HepG2 (cell line): ENCODE data around the gene BGN. TPM values are rescaled to one million over a fixed set of nuclear protein-coding genes. Genes with fewer than 3 reads are reported as not detected.

ENCODE experiments used
- ATAC-seq: fragments of 200-7000 bp; cut with Tn5 transposase; 3 replicates; pipeline ENCODE4 v1.9.1; 2020; ENCODE audit warnings: mild to moderate bottlenecking, moderate library complexity
- BruUV-seq: library from RNA; stranded (reverse); fragments of 400-500 nt; replicated peaks from 2 replicates; lab custom pipeline; 2021; lab: Mats Ljungman, UMichigan
- CTCF ChIA-PET: fragments of 300-600 bp; formaldehyde crosslinking; extraction: SDS; loops from one replicate; lab custom pipeline; 2021; ENCODE audit warnings: low total read pairs, inconsistent platforms, low intra/inter-chr PET ratio; lab: Yijun Ruan, JAX
- POLR2A ChIA-PET: fragments of 350-600 bp; sonication (Branson Sonifier 250); formaldehyde crosslinking; loops from one replicate; lab custom pipeline; 2020; ENCODE audit warnings: antibody characterized with exemption, inconsistent platforms; lab: Yijun Ruan, JAX
- DNase-seq: peaks from one replicate; pipeline ENCODE4 v3.0.0-alpha.2; 2015; ENCODE audit warnings: low spot score
- FAIRE-seq: peaks from 3 replicates; lab custom pipeline; 2011; peaks lifted over from hg19 to GRCh38; lab: Jason Lieb, UNC
- H2AFZ ChIP-seq: one replicate; pipeline ENCODE4 v1.6.1; 2011; ENCODE audit warnings: low read length, inconsistent platforms
- H3K27ac ChIP-seq: fragments of 300-600 bp; 3 replicates; pipeline ENCODE4 v1.8.0; 2011; ENCODE audit warnings: mixed run types, mild to moderate bottlenecking, mixed read lengths, low read length, inconsistent platforms; ENCODE audit not compliant: insufficient read depth; ENCODE audit errors: extremely low read length
- H3K27me3 ChIP-seq, 2 experiments: fragments of 200-600 bp in 1 of 2; 2 replicates in 1 of 2; 3 replicates in 1 of 2; pipeline versions ENCODE4 v1.6.0 to v1.8.0; 2011; ENCODE audit warnings: low read length in 2 of 2, mild to moderate bottlenecking in 2 of 2, moderate library complexity in 2 of 2, inconsistent platforms in 1 of 2; ENCODE audit not compliant: insufficient read depth in 2 of 2, control insufficient read depth in 1 of 2
- H3K36me3 ChIP-seq, 2 experiments: fragments of 200-600 bp in 1 of 2; replicated peaks in 1 of 2; 2 replicates in 1 of 2; 3 replicates in 1 of 2; pipeline versions ENCODE4 v1.5.1 to v1.8.0; 2011; ENCODE audit warnings: low read length in 2 of 2, inconsistent platforms in 1 of 2; ENCODE audit not compliant: insufficient read depth in 2 of 2, control insufficient read depth in 1 of 2
- H3K4me1 ChIP-seq: 2 replicates; pipeline ENCODE4 v1.5.1; 2012; ENCODE audit warnings: low read length, inconsistent platforms; ENCODE audit not compliant: insufficient read depth
- H3K4me2 ChIP-seq: 2 replicates; pipeline ENCODE4 v1.6.0; 2011; ENCODE audit warnings: low read depth, low read length, inconsistent platforms
- H3K4me3 ChIP-seq, 3 experiments: fragments of 200-600 bp in 1 of 3; sonication (generic), shearing (Covaris generic) in 1 of 3; replicated peaks in 1 of 3; 2 replicates each; pipeline ENCODE4 v1.5.1; 2011 to 2016; ENCODE audit warnings: low read length in 3 of 3, inconsistent platforms in 2 of 3, low read depth in 2 of 3, mild to moderate bottlenecking in 2 of 3, control low read depth in 1 of 3, mixed read lengths in 1 of 3; ENCODE audit not compliant: insufficient read depth in 1 of 3
- H3K79me2 ChIP-seq: one replicate; pipeline ENCODE4 v1.6.1; 2011; ENCODE audit warnings: low read length, inconsistent platforms; ENCODE audit not compliant: insufficient read depth
- H3K9ac ChIP-seq: 2 replicates; pipeline ENCODE4 v1.6.0; 2011; ENCODE audit warnings: mild to moderate bottlenecking, low read depth, low read length, inconsistent platforms; ENCODE audit not compliant: insufficient read depth
- H3K9me3 ChIP-seq: 2 replicates; pipeline ENCODE4 v1.5.1; 2012; ENCODE audit warnings: mild to moderate bottlenecking, low read length
- H4K20me1 ChIP-seq: 2 replicates; pipeline ENCODE4 v1.6.0; 2011; ENCODE audit warnings: inconsistent platforms, mild to moderate bottlenecking, low read length, moderate library complexity; ENCODE audit not compliant: insufficient read depth
- CREB1 ChIP-seq, 2 experiments: fragments of 450-650 bp in 1 of 2; IDR thresholded peaks; 2 replicates each; pipeline ENCODE4 v1.6.1; 2016 to 2017; ENCODE audit warnings: control low read depth in 1 of 2, mild to moderate bottlenecking in 1 of 2, missing compliant biosample characterization in 1 of 2, missing genetic modification characterization in 1 of 2
- EP300 ChIP-seq, 3 experiments: sonication (generic) in 1 of 3; formaldehyde crosslinking in 1 of 3; IDR thresholded peaks; 2 replicates each; pipeline versions ENCODE4 v1.5.1 to v1.6.1; 2011 to 2020; ENCODE audit warnings: low read depth in 2 of 3, low read length in 2 of 3, borderline replicate concordance in 1 of 3, improper control_type of control experiment in 1 of 3, mild to moderate bottlenecking in 1 of 3, missing genetic modification reagents in 1 of 3, moderate library complexity in 1 of 3
- FOXC1 ChIP-seq: sonication (generic); formaldehyde crosslinking; IDR thresholded peaks from 2 replicates; pipeline ENCODE4 v1.8.0; 2022; ENCODE audit warnings: mild to moderate bottlenecking, missing genetic modification reagents, borderline replicate concordance
- ONECUT2 ChIP-seq: sonication (generic); formaldehyde crosslinking; IDR thresholded peaks from 2 replicates; pipeline ENCODE4 v1.4.0; 2020; ENCODE audit warnings: missing genetic modification reagents
- WIZ ChIP-seq: sonication (generic); formaldehyde crosslinking; IDR thresholded peaks from 2 replicates; pipeline ENCODE4 v1.5.1; 2020; ENCODE audit warnings: mild to moderate bottlenecking, missing genetic modification reagents
- YEATS2 ChIP-seq: sonication (generic); formaldehyde crosslinking; IDR thresholded peaks from 2 replicates; pipeline ENCODE4 v1.4.0; 2020; ENCODE audit warnings: missing genetic modification reagents, borderline replicate concordance
- ZBTB2 ChIP-seq: sonication (generic); formaldehyde crosslinking; IDR thresholded peaks from 2 replicates; pipeline ENCODE4 v1.8.0; 2022; ENCODE audit warnings: low read depth, missing genetic modification reagents
- ZNF232 ChIP-seq: sonication (generic); formaldehyde crosslinking; IDR thresholded peaks from 2 replicates; pipeline ENCODE4 v1.4.0; 2020; ENCODE audit warnings: missing genetic modification reagents, borderline replicate concordance
- ZNF260 ChIP-seq: sonication (generic); formaldehyde crosslinking; IDR thresholded peaks from 2 replicates; pipeline ENCODE4 v1.4.0; 2020; ENCODE audit warnings: missing genetic modification reagents, low read depth, mild to moderate bottlenecking, borderline replicate concordance
- ZNF512 ChIP-seq: sonication (generic); formaldehyde crosslinking; IDR thresholded peaks from 2 replicates; pipeline ENCODE4 v1.4.0; 2020; ENCODE audit warnings: mild to moderate bottlenecking, missing genetic modification reagents
- ZNF513 ChIP-seq: sonication (generic); formaldehyde crosslinking; conservative IDR thresholded peaks from 2 replicates; pipeline ENCODE4 v1.5.0; 2020; ENCODE audit warnings: missing genetic modification reagents
- ZNF552 ChIP-seq: sonication (generic); formaldehyde crosslinking; IDR thresholded peaks from 2 replicates; pipeline ENCODE4 v1.9.0; 2022; ENCODE audit warnings: missing genetic modification reagents, mild to moderate bottlenecking, borderline replicate concordance
- ZNF724P ChIP-seq: sonication (generic); formaldehyde crosslinking; IDR thresholded peaks from 2 replicates; pipeline ENCODE4 v1.8.0; 2022; ENCODE audit warnings: missing genetic modification reagents, borderline replicate concordance
- whole genome bisulfite sequencing: methylation state at CpG from one replicate; pipeline ENCODE4 v1.1.6; 2017; ENCODE audit warnings: low lambda C conversion rate; 5-methylcytosine and 5-hydroxymethylcytosine counted together
- in situ Hi-C: cut with HindIII; loops from 2 replicates; pipeline ENCODE4 v1.10.0; 2017; ENCODE audit warnings: low pct_unique_long_range_greater_than_20kb; ENCODE audit not compliant: extremely low pct_ligation_motif_present
- intact Hi-C: fragments of 100-400 bp; cut with micrococcal nuclease; formaldehyde crosslinking; loops from one replicate; pipeline ENCODE4 v1.10.0; 2022; ENCODE audit not compliant: unreplicated experiment
- polyA plus RNA-seq, 8 experiments: library from polyadenylated mRNA; depleted of rRNA in 3 of 8; stranded (reverse) in 7 of 8; unstranded in 1 of 8; fragments of >200 nt; fragmentation: Illumina TruSeq in 4 of 8; extraction: Trizol in 4 of 8; gene quantifications; 2 replicates each; pipeline versions ENCODE4 v1.2.1 to v1.2.3, GENCODE V29; 2011 to 2016; ENCODE audit warnings: low read depth in 4 of 8, missing spikeins in 1 of 8, mixed read lengths in 1 of 8; ENCODE audit not compliant: insufficient read depth in 1 of 8
- total RNA-seq, 5 experiments: library from RNA; depleted of rRNA; stranded (reverse); fragments of >200 nt; fragmentation: Illumina TruSeq; extraction: Trizol; gene quantifications; 2 replicates each; pipeline ENCODE4 v1.2.3, GENCODE V29; 2016; ENCODE audit warnings: low read depth in 1 of 5

BGN gene
- total and polyA plus RNA-seq, 2 of the 13 experiments (the other 11 are each of a cell fraction or from before 2014, with no cell fraction given), result 0.18 to 0.63 TPM

DNA sequence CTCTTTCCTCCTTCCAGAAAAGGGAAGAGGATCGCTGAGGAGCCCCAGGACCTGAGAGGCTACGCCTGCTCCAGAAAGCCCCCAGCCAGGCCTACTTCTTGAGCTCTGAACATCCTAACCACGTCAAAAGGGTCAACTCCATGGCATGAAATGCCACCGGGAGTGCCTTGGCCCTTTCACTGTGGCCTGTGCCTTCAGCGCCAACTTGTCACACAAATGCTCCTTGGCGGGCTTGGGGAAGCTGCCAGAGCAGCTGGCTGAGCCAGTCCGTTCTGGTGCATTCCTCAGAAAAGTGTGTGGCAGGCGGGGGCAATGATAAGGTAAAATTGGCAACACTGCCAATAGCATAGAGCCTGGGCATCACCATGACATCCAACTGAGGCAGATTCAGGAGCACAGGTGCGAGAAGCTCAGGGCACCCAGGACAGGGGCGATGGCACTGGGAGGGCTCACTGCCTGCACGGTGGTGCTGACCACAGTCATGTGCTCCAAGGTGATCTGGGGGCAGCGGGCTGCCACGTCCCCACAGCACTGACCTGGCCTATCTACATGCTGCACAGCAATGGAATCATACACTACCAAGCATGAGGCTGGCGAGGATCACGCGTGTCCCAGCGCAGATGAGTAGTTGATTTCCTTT lies 36.8 kb upstream of the BGN start:
- no peak for DNase-seq
- TF ChIP-seq ZNF512 (CRISPR knock-in tag) (no peak), ZNF232 (CRISPR knock-in tag) (no peak), ZNF260 (CRISPR knock-in tag) (no peak), ZBTB2 (no peak), WIZ (no peak), ZNF724P (CRISPR knock-in tag) (no peak), CREB1 (IDR thresholded peaks at IDR 0.05) (no peak), CREB1 (CRISPR knock-in tag; IDR thresholded peaks at IDR 0.05) (no peak), ONECUT2 (CRISPR knock-in tag) (no peak), YEATS2 (CRISPR knock-in tag) (no peak), ZNF513 (no peak), ZNF552 (no peak), EP300 (IDR thresholded peaks at IDR 0.05; ENCODE audit: low read depth in 2 of 2, low read length in 2 of 2) (no peak), EP300 (CRISPR knock-in tag; IDR thresholded peaks at IDR 0.05; ENCODE audit: borderline replicate concordance) (no peak), FOXC1 (CRISPR knock-in tag) (no peak)
- Histone ChIP-seq H3K4me1 (no peaks in the 10 kb centered on the region), H3K79me2 (no peaks in the 10 kb centered on the region), H3K4me2 (no peak overlapping the region), H3K27me3 (no peaks in the 10 kb centered on the region), H2AFZ (no peak overlapping the region), H3K27ac (no peak overlapping the region), H4K20me1 (no peaks in the 10 kb centered on the region), H3K9ac (no peak overlapping the region), H3K9me3 (no peaks in the 10 kb centered on the region), H3K36me3 (peaks cover 0 to 1% of the 10 kb centered on the region in 2 experiments; a peak in 1 of 5 replicates), H3K4me3 (no peak overlapping the region)
- POLR2A ChIA-PET, result no interaction called here
- in situ Hi-C loops, result loop anchor here (10.0 kb wide), 1 partner anchor 47 kb away; no protein-coding TSS in a partner anchor
- CTCF ChIA-PET, result no interaction called here
- ATAC-seq, result no peak
- BruUV-seq, result no TSS peak
- no peak for FAIRE-seq
- 98% methylated on average over 5 of the region's 17 CpGs for WGBS
- intact Hi-C loops, result no loop called here
